ENCODE measurements around the gene CPED1. TPM values are rescaled to one million over a fixed set of nuclear protein-coding genes. Genes with fewer than 3 reads are reported as not detected.
"Not testable (repeated sequence)": the region's sequence is repeated elsewhere in the genome, so short reads cannot be mapped to it uniquely, and the experiment has no call there.

The CPED1 gene
- total RNA-seq, 1 donor from 2014 or later: 4.3 TPM

DNA sequence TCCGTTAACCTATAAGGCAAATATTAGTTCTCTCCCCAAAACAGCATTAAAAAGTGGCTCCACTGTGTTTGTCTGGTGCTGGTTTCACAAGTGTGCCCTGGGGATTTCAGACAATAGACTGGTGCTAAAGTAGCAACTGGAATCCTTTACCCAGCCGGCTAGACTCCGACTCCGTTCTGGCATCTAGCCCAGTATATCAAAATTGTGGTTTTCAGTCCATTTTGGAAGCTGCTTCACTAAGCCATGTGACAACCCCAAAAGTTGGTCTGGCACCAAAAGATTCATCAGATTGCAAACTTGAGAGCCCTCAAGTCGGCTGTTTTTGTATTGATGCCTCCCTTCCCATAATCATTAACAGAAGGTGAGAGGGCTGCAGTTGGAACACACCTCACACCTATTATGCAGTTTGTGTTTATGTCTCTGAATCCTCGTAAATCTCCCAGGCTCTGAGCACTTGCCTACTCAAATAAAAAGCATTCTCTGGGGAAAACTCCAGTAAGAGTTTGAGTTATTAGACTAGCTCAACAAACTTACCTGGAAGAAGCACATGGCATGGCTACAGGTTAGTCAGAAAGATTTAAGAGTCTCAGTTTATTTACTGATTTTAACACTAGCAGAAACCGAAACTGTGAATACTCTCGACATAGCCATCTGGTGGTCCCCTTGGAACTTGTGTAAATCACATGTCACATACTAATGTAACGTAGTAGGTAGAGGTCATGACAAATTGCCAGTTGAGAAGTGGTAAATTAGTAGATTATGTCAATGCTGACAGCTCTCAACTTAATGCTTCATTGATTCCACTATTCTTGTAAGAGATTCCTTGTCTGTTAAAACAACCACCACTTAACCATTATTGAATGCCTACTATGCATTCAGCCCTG is 325.5 kb downstream of the CPED1 start:
- no peak for DNase-seq (ENCODE audit: low read depth, low spot score)
- Mint-ChIP-seq H3K9me3 (peaks cover 13% of the 10 kb centered on the region), H3K4me1 (no peaks in the 10 kb centered on the region), H3K27ac (ENCODE audit: unreplicated experiment) (no peak overlapping the region), H3K36me3 (ENCODE audit: low read depth) (no peaks in the 10 kb centered on the region), H3K27me3 (ENCODE audit: low read depth) (no peaks in the 10 kb centered on the region), H3K4me3 (no peak overlapping the region)
- TF ChIP-seq CTCF (conservative IDR thresholded peaks at IDR 0.05): no peak

DNA sequence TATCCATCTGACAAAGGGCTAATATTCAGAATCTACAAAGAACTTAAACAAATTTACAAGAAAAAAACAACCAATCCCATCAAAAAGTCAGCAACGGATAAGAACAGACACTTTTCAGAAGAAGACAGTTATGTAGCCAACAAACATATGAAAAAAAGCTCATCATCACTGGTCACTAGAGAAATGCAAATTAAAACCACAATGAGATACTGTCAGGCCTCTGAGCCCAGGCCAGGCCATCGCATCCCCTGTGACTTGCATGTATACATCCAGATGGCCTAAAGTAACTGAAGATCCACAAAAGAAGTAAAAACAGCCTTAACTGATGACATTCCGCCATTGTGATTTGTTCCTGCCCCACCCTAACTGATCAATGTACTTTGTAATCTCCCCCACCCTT is 326.7 kb downstream of the CPED1 start:
- not testable (repeated sequence) for DNase-seq (ENCODE audit: low read depth, low spot score); H3K27ac Mint-ChIP-seq (ENCODE audit: unreplicated experiment); H3K4me1 Mint-ChIP-seq; H3K4me3 Mint-ChIP-seq; H3K9me3 Mint-ChIP-seq; H3K27me3 Mint-ChIP-seq (ENCODE audit: low read depth); H3K36me3 Mint-ChIP-seq (ENCODE audit: low read depth)

GRCh38 chr7:121322460-121322859 is 333.9 kb downstream of the CPED1 start:
- no peak for DNase-seq (ENCODE audit: low read depth, low spot score)
- Mint-ChIP-seq H3K4me3 (no peak overlapping the region), H3K27me3 (ENCODE audit: low read depth) (no peaks in the 10 kb centered on the region), H3K27ac (ENCODE audit: unreplicated experiment) (no peak overlapping the region), H3K9me3 (no peaks in the 10 kb centered on the region), H3K36me3 (ENCODE audit: low read depth) (no peaks in the 10 kb centered on the region), H3K4me1 (no peaks in the 10 kb centered on the region)
- TF ChIP-seq CTCF (conservative IDR thresholded peaks at IDR 0.05): no peak

GRCh38 chr7:121323515-121324302 is 335.2 kb downstream of the CPED1 start:
- no peaks in the 10 kb centered on the region for H3K36me3 Mint-ChIP-seq (ENCODE audit: low read depth)
- no peaks in the 10 kb centered on the region for H3K9me3 Mint-ChIP-seq
- TF ChIP-seq CTCF (conservative IDR thresholded peaks at IDR 0.05): no peak
- no peak overlapping the region for H3K4me3 Mint-ChIP-seq
- DNase-seq (ENCODE audit: low read depth, low spot score): no peak
- H3K4me1 Mint-ChIP-seq: peaks cover 4% of the 10 kb centered on the region
- H3K27me3 Mint-ChIP-seq (ENCODE audit: low read depth): peaks cover 12% of the 10 kb centered on the region
- no peak overlapping the region for H3K27ac Mint-ChIP-seq (ENCODE audit: unreplicated experiment)

GRCh38 chr7:121327671-121328070 is 339.2 kb downstream of the CPED1 start:
- no peaks in the 10 kb centered on the region for H3K36me3 Mint-ChIP-seq (ENCODE audit: low read depth)
- no peak for DNase-seq (ENCODE audit: low read depth, low spot score)
- H3K27ac Mint-ChIP-seq (ENCODE audit: unreplicated experiment): no peak overlapping the region
- H3K4me1 Mint-ChIP-seq: peaks cover 22% of the 10 kb centered on the region
- H3K4me3 Mint-ChIP-seq: no peak overlapping the region
- H3K9me3 Mint-ChIP-seq: no peaks in the 10 kb centered on the region
- TF ChIP-seq CTCF (conservative IDR thresholded peaks at IDR 0.05): no peak
- peaks cover 50% of the 10 kb centered on the region for H3K27me3 Mint-ChIP-seq (ENCODE audit: low read depth)
